T-cell (primary cell): ENCODE results near the gene WDR81. TPM values are rescaled to one million over a fixed set of nuclear protein-coding genes. Genes with fewer than 3 reads are reported as not detected.
"Not testable (repeated sequence)": the region's sequence is repeated elsewhere in the genome, so short reads cannot be mapped to it uniquely, and the experiment has no call there.

Experiments used
- ATAC-seq, 4 experiments: fragments of 200-7000 bp in 3 of 4; fragments of 150-1000 bp in 1 of 4; cut with Tn5 transposase; replicated peaks in 1 of 4; 1 replicate in 3 of 4; 2 replicates in 1 of 4; pipeline ENCODE4 v1.10.0; 2021; ENCODE audit warnings: moderate library complexity in 3 of 4, mild to moderate bottlenecking in 2 of 4, moderate number of reproducible peaks in 1 of 4
- CTCF ChIA-PET, 2 donors: fragments of 300-600 bp; sonication (Branson Sonifier 250); formaldehyde crosslinking; loops; one replicate each; lab custom pipeline; 2022; ENCODE audit warnings: antibody characterized with exemption in 2 of 2; lab: Charles Lee
- POLR2A ChIA-PET, 2 donors: fragments of 300-600 bp; sonication (Branson Sonifier 250); formaldehyde crosslinking; loops; one replicate each; lab custom pipeline; 2022; ENCODE audit warnings: antibody characterized with exemption in 2 of 2; lab: Charles Lee
- DNase-seq, 35 experiments: peaks; one replicate each; pipeline versions ENCODE4 v3.0.0 to v3.0.0-alpha.2; 2013 to 2023
- H3K27ac ChIP-seq: one replicate; pipeline ENCODE4 v1.5.1; 2013; ENCODE audit warnings: low read length
- H3K27me3 ChIP-seq, 2 experiments: replicated peaks in 1 of 2; 1 replicate in 1 of 2; 2 replicates in 1 of 2; pipeline versions ENCODE4 v1.6.1 to v1.7.0; 2013; ENCODE audit warnings: low read length in 1 of 2, mixed read lengths in 1 of 2; ENCODE audit not compliant: control insufficient read depth in 2 of 2, insufficient read depth in 2 of 2; ENCODE audit errors: extremely low read depth in 1 of 2
- H3K36me3 ChIP-seq, 2 donors: 1 replicate in 1 of 2; 2 replicates in 1 of 2; pipeline versions ENCODE4 v1.6.1 to v1.7.0; 2013; ENCODE audit warnings: low read length in 1 of 2; ENCODE audit not compliant: control insufficient read depth in 2 of 2, insufficient read depth in 1 of 2; ENCODE audit errors: extremely low read depth in 1 of 2
- H3K4me1 ChIP-seq, 2 experiments: 1 replicate in 1 of 2; 2 replicates in 1 of 2; pipeline versions ENCODE4 v1.6.1 to v1.7.0; 2013; ENCODE audit warnings: low read length in 2 of 2, mixed read lengths in 1 of 2; ENCODE audit not compliant: insufficient read depth in 2 of 2, control insufficient read depth in 1 of 2; ENCODE audit errors: extremely low read depth in 1 of 2
- H3K4me3 ChIP-seq, 2 donors: 1 replicate in 1 of 2; 2 replicates in 1 of 2; pipeline versions ENCODE4 v1.5.1 to v1.7.0; 2013; ENCODE audit warnings: mild to moderate bottlenecking in 2 of 2, low read length in 1 of 2, moderate library complexity in 1 of 2; ENCODE audit not compliant: control insufficient read depth in 1 of 2; ENCODE audit errors: extremely low read depth in 1 of 2
- H3K9me3 ChIP-seq: 2 replicates; pipeline ENCODE4 v1.7.0; 2013
- H3K27ac Mint-ChIP-seq, 2 donors: one replicate each; pipeline ENCODE4 v1.8.0; 2020 to 2021; ENCODE audit warnings: mild to moderate bottlenecking in 2 of 2, mixed read lengths in 2 of 2
- H3K27me3 Mint-ChIP-seq, 2 donors: one replicate each; pipeline ENCODE4 v1.8.0; 2021 to 2022; ENCODE audit warnings: mixed read lengths in 2 of 2
- H3K36me3 Mint-ChIP-seq: one replicate; pipeline ENCODE4 v1.8.0; 2021; ENCODE audit warnings: mixed read lengths
- H3K4me1 Mint-ChIP-seq, 3 donors: one replicate each; pipeline ENCODE4 v1.8.0; 2020 to 2022; ENCODE audit warnings: mixed read lengths in 3 of 3, mild to moderate bottlenecking in 1 of 3
- H3K4me3 Mint-ChIP-seq, 3 donors: one replicate each; pipeline ENCODE4 v1.8.0; 2020 to 2022; ENCODE audit warnings: mild to moderate bottlenecking in 3 of 3, mixed read lengths in 3 of 3, moderate library complexity in 3 of 3
- H3K9me3 Mint-ChIP-seq, 3 donors: one replicate each; pipeline ENCODE4 v1.8.0; 2020 to 2022; ENCODE audit warnings: mixed read lengths in 3 of 3
- WGBS: methylation state at CpG from one replicate; pipeline ENCODE4 v1.1.5; 2013; ENCODE audit warnings: missing lambda C conversion rate; ENCODE audit not compliant: insufficient coverage; 5-methylcytosine and 5-hydroxymethylcytosine counted together
- total RNA-seq, 35 experiments: library from RNA in 6 of 35; stranded (reverse) in 6 of 35; fragments of 120-200 nt in 1 of 35; gene quantifications; one replicate each; pipeline versions ENCODE4 v1.2.1 to v1.2.4 and lab custom pipeline; 2013 to 2026

The WDR81 gene
- total RNA-seq, 5 donors from 2014 or later (not counting 1 experiment from before 2014, with no cell fraction given), result 41.4 to 76.0 (median 63.1) TPM

DNA sequence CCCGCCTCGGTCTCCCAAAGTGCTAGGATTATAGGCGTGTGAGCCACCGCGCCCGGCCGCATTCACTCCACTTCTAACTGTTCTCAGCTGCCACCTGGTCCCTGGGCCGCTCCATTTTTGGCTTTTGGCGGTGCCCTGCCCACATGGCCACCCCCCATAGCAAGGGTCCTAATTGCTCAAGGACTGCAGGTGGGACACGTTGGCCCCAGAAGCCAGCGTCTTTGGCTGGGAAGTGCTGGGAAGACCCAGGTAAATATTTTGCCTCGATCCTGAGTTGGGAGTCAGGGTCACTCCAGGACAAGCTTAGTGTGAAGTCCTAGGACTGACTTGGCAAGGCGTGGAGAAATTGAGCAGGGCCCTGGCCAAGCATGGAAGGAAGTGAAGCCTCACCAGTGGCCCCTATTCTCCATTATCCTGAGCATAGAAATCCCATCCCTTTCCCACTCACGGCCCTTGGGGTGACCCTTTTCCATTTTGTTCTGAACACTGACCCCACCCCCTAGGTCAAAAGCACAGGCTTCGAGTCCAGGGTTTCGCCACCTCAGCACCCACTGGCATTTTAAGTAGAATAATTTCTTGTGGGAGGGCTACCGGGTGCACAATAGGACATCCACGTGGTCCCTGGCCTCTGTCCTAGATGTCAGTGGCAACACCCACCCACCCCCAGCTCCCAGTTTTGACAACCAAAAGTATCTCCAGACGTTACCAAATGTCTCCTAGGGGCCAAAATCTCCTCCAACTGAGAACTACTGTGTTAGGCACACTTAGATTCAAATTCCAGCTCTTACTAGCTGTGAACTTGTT lies 5.9 kb upstream of the WDR81 start:
- Histone ChIP-seq H3K4me3 (no peak overlapping the region), H3K9me3 (no peaks in the 10 kb centered on the region), H3K27ac (no peak overlapping the region), H3K4me1 (peaks cover 16 to 68% of the 10 kb centered on the region in 2 experiments), H3K36me3 (peaks cover 0 to 2% of the 10 kb centered on the region in 2 donors), H3K27me3 (peaks cover 0 to 20% of the 10 kb centered on the region in 2 experiments)
- H3K36me3 Mint-ChIP-seq, result peaks cover 3% of the 10 kb centered on the region
- H3K4me3 Mint-ChIP-seq, result peak overlapping the region in 2 of 3 donors; percentile 88 to 97
- peaks cover 0 to 3% of the 10 kb centered on the region in 2 donors for H3K27me3 Mint-ChIP-seq
- CTCF ChIA-PET, result no interaction called here
- ATAC-seq (no peak), DNase-seq (no peak)
- peaks cover 44 to 48% (median 45%) of the 10 kb centered on the region in 3 donors for H3K4me1 Mint-ChIP-seq
- H3K27ac Mint-ChIP-seq, result peak overlapping the region; percentile 34 to 57
- H3K9me3 Mint-ChIP-seq, result no peaks in the 10 kb centered on the region
- 94% methylated on average over 11 of the region's 19 CpGs for WGBS
- POLR2A ChIA-PET, result interaction anchor here in 1 of 2 donors (0.6 kb wide), 1 partner anchor 47 kb away, joined by 7 read pairs; no protein-coding TSS in a partner anchor

GRCh38 chr17:1720856-1721386 lies 3.6 kb upstream of the WDR81 start:
- no peaks in the 10 kb centered on the region for H3K27me3 Mint-ChIP-seq

GRCh38 chr17:1722022-1722421 lies 2.5 kb upstream of the WDR81 start:
- Histone ChIP-seq H3K4me1 (peaks cover 27 to 73% of the 10 kb centered on the region in 2 experiments), H3K36me3 (peaks cover under 1 to 11% of the 10 kb centered on the region in 2 donors)
- H3K4me3 ChIP-seq, DNase-seq, POLR2A ChIA-PET, ATAC-seq, H3K27me3 Mint-ChIP-seq, H3K27ac ChIP-seq, H3K36me3 Mint-ChIP-seq, H3K9me3 Mint-ChIP-seq, H3K27me3 ChIP-seq, H3K9me3 ChIP-seq: not testable (repeated sequence)
- Mint-ChIP-seq H3K4me1 (peaks cover 45 to 50% (median 48%) of the 10 kb centered on the region in 3 donors), H3K4me3 (peak overlapping the region in 1 of 3 donors; percentile 82), H3K27ac (peak overlapping the region in 1 of 2 donors; percentile 94)
- no CpG with 5 or more reads among the region's 8 CpGs for WGBS
- CTCF ChIA-PET, result interaction anchor here in 1 of 2 donors (0.7 to 1.4 kb wide), 3 partner anchors 53 to 148 kb away, joined by 3 read pairs; no protein-coding TSS in a partner anchor

More at GRCh38 chr17:1720856-1721386, 3.6 kb upstream of the WDR81 start:
- ATAC-seq (no peak), DNase-seq (peak in 33 of 35 experiments; percentile 22 to 81 (median 59))
- WGBS, result 41% methylated on average over 10 of the region's 11 CpGs
- Mint-ChIP-seq H3K4me3 (peak overlapping the region in 2 of 3 donors; percentile 17 to 32), H3K27ac (peak overlapping the region; percentile 14 to 84), H3K9me3 (no peaks in the 10 kb centered on the region), H3K36me3 (peaks cover 3% of the 10 kb centered on the region), H3K4me1 (peaks cover 49 to 56% (median 51%) of the 10 kb centered on the region in 3 donors)
- Histone ChIP-seq H3K4me1 (peaks cover 29 to 68% of the 10 kb centered on the region in 2 experiments), H3K27me3 (peaks cover 0 to 3% of the 10 kb centered on the region in 2 experiments), H3K9me3 (no peaks in the 10 kb centered on the region), H3K4me3 (no peak overlapping the region), H3K27ac (no peak overlapping the region), H3K36me3 (peaks cover 0 to under 1% of the 10 kb centered on the region in 2 donors)
- ChIA-PET POLR2A (interaction anchor here in 1 of 2 donors (0.7 kb wide), 1 partner anchor 549 kb away, joined by 4 read pairs; no protein-coding TSS in a partner anchor), CTCF (interaction anchor here (0.6 to 1.6 kb wide), 8 partner anchors 49 to 567 kb away, joined by 3 read pairs; partner anchors contain the start of genes RILP (in 1 of the 2) and SMYD4 (in 1 of the 2))

DNA sequence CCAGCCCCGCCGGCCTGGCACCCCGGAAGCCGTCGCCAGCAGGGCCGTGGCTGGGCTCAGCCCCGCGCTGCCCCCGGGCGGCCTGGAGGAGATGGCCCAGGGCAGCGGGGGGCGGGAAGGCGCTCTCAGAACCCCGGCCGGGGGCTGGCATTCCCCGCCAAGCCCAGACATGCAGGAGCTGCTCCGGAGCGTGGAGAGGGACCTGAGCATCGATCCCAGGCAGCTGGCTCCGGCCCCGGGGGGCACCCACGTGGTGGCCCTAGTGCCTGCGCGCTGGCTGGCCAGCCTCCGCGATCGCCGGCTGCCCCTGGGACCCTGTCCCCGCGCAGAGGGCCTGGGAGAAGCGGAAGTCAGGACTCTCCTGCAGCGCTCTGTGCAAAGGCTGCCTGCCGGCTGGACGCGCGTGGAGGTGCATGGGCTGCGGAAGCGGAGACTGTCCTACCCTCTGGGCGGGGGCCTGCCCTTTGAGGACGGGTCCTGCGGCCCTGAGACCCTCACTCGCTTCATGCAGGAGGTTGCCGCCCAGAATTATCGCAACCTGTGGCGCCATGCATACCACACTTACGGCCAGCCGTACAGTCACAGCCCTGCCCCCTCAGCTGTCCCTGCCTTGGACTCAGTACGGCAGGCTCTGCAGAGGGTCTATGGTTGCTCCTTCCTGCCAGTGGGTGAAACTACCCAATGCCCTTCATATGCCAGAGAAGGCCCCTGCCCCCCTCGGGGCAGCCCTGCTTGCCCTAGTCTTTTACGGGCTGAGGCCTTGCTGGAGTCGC lies 551 bp downstream of the WDR81 start:
- no peak overlapping the region for H3K27ac ChIP-seq
- H3K36me3 ChIP-seq, result peaks cover 12 to 32% of the 10 kb centered on the region in 2 donors
- ATAC-seq, result peak; percentile 60 to 68 (median 62)
- Mint-ChIP-seq H3K9me3 (no peaks in the 10 kb centered on the region), H3K36me3 (peaks cover 14% of the 10 kb centered on the region), H3K27me3 (no peaks in the 10 kb centered on the region), H3K27ac (peak overlapping the region; percentile 44 to 66), H3K4me3 (peak overlapping the region; percentile 75 to 82 (median 76)), H3K4me1 (peaks cover 38 to 56% (median 55%) of the 10 kb centered on the region in 3 donors)
- H3K27me3 ChIP-seq, result no peaks in the 10 kb centered on the region
- DNase-seq, result peak in 2 of 35 experiments; percentile 17 to 23
- peaks cover 22 to 85% of the 10 kb centered on the region in 2 experiments for H3K4me1 ChIP-seq
- WGBS, result 15% methylated on average over 51 of the region's 51 CpGs
- ChIA-PET POLR2A (no interaction called here), CTCF (interaction anchor here in 1 of 2 donors (0.8 kb wide), 1 partner anchor 56 kb away, joined by 3 read pairs; no protein-coding TSS in a partner anchor)
- no peaks in the 10 kb centered on the region for H3K9me3 ChIP-seq
- peak overlapping the region; percentile 54 to 61 for H3K4me3 ChIP-seq

DNA sequence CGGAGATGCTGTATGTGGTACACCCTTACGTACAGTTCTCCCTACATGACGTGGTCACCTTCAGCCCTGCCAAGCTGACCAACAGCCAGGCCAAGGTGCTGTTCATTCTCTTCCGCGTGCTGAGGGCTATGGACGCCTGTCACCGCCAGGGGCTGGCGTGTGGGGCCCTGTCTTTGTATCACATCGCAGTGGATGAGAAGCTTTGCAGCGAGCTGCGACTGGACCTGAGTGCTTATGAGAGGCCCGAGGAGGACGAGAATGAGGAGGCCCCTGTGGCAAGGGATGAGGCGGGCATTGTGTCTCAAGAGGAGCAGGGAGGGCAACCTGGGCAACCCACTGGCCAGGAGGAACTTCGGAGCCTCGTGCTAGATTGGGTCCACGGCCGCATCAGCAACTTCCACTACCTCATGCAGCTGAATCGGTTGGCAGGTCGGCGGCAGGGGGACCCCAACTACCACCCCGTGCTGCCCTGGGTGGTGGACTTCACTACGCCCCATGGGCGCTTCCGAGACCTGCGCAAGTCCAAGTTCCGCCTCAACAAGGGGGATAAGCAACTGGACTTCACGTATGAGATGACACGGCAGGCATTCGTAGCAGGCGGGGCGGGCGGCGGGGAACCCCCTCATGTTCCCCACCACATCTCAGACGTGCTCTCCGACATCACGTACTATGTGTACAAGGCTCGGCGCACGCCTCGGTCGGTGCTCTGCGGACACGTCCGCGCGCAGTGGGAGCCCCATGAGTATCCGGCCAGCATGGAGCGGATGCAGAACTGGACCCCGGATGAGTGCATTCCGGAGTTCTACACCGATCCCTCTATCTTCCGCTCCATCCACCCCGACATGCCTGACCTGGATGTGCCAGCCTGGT lies 1.4 kb downstream of the WDR81 start:
- Mint-ChIP-seq H3K4me1 (peaks cover 35 to 52% (median 50%) of the 10 kb centered on the region in 3 donors), H3K4me3 (peak overlapping the region; percentile 75 to 82 (median 76)), H3K9me3 (no peaks in the 10 kb centered on the region), H3K27ac (peak overlapping the region; percentile 44 to 66), H3K36me3 (peaks cover 14% of the 10 kb centered on the region), H3K27me3 (no peaks in the 10 kb centered on the region)
- POLR2A ChIA-PET, result no interaction called here
- Histone ChIP-seq H3K9me3 (no peaks in the 10 kb centered on the region), H3K4me3 (peak overlapping the region; percentile 54 to 61), H3K27me3 (no peaks in the 10 kb centered on the region), H3K36me3 (peaks cover 17 to 38% of the 10 kb centered on the region in 2 donors), H3K4me1 (peaks cover 21 to 78% of the 10 kb centered on the region in 2 experiments), H3K27ac (no peak overlapping the region)
- CTCF ChIA-PET, result interaction anchor here in 1 of 2 donors (0.6 kb wide), 1 partner anchor 40 kb away, joined by 8 read pairs; no protein-coding TSS in a partner anchor
- DNase-seq (no peak), ATAC-seq (no peak)
- WGBS, result 94% methylated on average over 49 of the region's 54 CpGs
